ENCODE results near the gene MYO1B.
A peak's percentile ranks its signal among the peaks of the same experiment; 100 is the strongest.

MYO1B gene

DNA sequence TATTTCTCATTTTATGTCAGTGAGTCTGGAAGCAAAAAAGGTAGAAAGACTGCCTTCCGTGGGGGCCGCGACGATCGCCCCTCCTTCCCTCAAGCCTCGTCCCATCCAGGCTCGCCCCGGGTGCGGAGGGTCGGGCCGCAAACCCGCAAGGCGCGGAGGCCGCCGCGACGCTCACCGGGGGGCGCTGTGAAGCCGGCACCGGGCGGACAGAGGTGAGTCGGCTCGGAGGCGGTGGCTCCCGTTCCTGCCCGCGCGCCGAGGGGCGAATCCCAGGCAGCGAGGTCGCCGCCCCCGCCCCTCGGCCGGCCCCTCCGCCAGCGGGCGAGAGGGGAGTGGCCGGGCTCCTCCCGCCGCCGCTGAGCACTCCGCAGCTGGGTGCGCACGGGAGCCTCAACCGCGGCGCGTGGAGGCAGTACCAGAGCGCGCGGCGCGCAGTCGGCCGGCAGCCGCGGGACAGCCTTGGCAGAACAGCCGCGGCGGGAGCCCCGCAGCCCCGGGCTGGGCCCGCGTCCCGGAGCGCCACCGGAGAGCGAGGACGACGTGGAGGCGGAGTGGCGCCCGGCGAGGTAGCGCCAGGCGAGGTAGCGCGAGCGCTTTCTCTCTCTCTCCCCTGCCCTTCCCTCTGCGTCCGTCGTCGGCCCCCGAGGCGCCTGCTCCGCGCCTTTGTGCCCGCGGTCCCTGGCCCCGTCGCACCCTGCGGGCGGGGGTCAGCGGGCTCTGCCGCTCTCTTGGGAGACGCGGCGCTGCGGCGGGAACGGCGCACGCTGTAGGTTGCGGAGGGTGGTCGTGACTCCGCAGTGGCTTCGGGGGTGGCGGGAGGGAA is at the start of gene MYO1B:
Gene MYO1B, plus strand, starts transcription at position 359 of the 823 bp plus-strand sequence. CDS start 31,492 bp downstream, outside the sequence.
- peak; percentile 82 for DNase-seq (ENCODE audit: low spot score)

DNA sequence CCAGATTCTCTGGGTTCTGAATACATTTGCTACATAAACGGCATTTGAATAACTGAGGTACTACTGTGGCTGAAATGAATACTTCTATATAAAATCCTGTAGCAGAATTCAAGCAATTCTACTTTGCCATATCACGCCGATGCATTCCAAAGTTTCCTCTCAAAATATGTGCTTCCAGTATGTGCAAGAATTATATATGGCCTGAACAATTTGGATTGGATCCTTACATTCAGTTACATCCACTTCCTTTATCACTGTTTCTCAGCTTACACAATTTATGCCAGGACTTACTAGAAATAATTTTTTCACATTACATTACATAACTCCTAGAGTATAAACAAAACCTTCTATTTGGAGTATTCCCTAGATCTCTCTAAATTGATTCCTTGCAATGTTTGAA is 48.1 kb upstream of the MYO1B start:
- DNase-seq (ENCODE audit: low spot score), result no peak

DNA sequence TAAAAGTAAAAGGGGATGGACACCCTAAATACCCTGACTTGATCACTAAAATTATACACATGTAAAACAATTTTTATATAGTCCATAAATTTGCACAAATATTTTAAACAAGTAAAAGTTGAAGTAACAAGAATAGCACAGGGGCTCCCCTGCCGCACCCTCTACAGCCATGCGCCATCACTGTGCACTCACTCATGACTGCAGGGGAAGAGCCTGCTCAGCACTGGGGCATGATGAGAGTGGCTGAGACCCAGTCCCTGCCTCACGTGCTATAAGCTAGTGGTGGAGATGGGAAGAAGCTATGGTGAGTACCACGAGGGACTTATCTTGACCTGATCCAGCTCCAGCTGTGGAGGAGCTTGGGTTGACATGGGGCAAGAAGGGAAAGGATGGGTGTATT is 46.9 kb upstream of the MYO1B start:
- DNase-seq (ENCODE audit: low spot score), result no peak

DNA sequence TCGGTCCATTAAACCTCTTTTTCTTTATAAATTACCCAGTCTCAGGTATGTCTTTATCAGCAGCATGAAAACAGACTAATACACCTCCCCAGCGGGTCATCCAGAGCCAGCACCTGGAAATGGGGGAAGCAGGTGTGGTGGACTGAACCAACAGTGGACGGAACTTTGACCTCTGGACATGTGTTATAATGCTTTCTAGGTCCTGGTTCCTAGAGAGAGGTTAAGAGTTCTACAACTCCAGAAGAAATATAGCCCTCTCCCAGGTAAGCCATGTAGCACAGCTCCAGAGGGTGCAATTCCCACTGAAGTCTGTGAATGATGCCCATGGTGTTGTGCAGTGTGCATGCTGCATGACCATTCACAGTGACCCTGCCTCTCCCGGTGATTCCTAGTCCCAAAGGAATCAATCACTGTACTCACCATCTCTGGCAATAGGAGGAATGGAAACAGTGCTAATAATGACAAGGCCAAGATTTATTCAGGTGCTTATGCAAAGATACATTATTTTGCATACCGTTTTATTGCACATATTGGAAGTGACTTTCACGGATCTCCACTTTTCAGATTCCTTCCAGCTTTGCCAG is 45.2 kb upstream of the MYO1B start:
- no peak for DNase-seq (ENCODE audit: low spot score)

DNA sequence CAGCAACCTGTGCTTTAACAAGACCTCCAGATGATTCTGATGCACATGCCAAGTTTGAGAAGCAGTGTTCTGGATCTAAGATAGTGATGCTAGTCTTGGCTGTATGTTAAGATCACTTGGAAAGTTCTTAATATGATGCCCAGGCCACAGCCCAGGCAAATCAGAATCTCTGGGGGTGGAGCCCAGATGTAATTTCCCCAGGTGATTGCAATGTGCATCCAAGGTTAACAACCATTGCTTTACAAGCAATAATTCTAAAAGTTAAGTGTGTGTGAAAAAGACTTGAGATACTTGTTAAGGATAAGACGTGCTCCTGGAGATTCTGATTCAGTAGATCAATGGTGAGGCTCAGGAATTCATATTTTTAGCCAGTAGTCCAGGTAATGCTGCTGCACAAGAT is 44.3 kb upstream of the MYO1B start:
- DNase-seq (ENCODE audit: low spot score), result no peak

DNA sequence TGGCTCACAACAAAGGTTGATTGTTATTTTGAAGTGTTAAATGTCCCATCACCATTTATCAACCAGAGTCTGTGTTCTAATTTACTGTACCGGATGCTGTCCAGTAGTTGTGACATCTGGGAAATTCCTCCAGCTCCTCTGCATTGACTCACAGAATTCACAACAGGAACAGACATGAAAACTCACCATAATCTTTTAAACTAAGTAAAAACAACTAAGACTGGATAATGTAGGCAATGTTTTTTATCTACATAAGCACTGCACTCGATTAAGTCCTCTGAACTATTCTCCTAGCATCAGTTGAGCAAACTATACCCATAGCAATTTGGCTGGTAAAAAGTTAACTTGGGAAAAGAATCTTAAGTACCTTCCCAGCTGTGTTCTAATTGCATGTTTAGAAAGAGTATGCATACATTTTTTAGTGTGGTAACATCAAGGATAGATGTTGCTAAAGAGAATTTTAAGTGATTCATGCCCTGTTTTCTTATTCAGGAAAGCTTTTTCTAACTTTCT is 42.9 kb upstream of the MYO1B start:
- peak; percentile 50 for DNase-seq (ENCODE audit: low spot score)

DNA sequence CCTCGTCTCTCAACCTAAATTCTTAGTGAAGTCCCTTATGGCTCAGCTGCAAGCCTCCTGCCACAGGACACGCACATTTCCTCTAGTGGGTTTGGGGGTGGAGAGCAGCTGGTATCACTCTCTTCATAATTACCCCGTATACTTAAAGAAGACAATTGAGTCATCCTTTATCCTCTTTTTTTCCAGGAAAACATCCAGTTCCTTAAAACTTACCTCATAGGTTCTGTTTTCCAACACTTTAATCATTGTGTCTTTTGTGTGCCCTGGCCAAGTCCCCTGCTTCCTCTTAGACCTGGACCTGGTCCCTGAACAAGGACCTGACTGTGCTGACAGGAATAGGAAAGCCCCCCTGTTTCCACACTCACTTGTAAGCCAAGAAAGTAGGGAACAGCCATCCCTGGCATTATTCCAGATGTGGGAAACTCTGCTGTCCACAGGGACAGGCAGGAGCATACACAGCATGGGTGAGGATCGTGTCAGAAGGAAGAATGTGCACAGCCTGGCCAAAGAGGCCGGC is 42.3 kb upstream of the MYO1B start:
- DNase-seq (ENCODE audit: low spot score), result no peak

DNA sequence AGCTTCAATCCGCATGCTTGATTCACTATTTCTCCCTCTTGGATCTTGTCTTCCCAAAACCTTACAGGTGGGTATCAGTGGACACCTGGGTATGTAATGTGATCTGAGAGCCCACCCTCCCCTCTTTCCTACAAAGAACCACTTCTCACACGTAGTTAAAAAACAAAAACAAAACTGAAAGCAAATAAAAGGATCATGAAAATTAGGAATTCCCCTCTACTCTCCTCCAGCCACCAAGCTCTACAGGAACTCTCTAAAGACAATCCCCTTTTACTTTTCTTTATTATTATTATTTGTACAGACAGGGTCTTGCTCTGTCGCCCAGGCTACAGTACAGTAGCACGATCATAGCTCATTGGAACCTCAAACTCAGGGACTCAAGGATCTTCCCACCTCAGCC is 40.8 kb upstream of the MYO1B start:
- no peak for DNase-seq (ENCODE audit: low spot score)

DNA sequence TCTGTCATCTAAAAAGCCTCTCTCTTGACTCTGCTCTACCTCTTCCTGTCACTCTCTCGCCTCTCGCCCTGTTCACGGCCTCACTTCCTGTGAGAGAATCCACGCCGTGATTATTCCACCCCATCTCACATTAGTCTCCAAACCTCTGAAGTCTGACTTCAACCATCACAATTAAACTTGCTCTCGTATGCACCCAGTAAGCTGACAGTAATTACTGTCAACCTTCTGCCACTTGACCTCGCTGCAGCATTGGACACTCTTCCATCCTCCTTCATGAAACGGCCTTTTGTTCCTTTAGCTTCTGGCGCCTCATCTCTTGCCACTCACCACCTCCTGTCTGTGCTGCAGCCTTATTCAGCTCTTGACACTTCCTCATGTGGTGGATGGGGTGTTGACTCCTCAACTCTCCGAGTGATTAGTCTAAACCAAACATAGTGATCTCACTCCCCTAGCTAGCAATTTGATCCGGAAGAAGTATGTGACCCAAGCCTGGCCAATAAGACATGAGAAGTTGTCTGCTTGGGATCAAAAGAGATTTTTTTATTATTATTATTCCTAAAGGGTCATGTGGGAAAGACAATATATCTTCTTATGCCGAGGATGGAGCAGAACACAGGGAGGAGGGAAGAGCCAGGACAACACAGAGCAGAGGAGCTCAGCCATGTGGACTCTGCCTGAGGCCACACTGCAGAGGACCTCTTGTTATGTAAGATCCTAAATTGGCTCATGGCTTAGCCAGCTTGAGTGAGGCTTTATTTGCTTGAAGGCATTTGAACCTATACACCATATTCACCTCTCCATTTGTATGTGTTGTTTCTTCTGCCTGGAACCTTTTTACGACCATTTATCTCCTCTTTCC is 38.4 kb upstream of the MYO1B start:
- no peak for DNase-seq (ENCODE audit: low spot score)

DNA sequence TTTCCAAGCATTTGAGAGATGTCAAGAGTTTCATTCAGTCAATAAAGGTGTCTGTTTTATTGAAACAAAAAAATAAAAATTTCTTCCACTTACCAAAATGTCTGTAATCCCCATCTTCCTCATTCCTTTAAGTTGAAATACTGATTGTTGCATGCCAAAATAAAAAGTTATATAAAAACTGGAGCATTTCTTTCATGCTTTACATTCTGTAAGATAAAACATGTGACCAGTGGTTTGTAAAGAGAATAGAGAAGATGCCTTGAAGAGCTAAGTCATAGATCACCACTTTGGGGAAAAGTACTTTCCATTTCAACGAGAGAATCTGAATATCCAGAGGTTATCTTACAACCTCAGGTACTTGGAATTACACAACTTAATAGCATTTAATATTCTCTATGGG is 35.9 kb upstream of the MYO1B start:
- no peak for DNase-seq (ENCODE audit: low spot score)

DNA sequence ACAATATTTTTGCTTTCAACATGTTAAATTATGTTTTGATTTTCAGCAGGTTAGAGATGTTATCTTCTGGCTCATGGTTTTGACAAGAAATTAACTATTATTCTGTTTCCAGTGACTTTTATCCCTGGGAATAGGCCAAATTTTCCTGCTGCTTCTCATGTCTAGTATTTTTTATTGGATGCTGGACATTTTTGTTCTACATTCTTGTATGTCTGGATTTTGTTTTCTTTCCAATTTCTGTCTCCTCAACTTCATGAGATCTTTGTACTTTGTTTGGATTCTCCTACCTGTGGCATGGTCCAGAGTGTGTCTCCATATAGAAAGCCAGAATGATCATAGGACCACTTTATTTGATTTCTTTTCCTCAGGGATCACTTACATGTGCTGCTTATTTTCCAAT is 33.1 kb upstream of the MYO1B start:
- no peak for DNase-seq (ENCODE audit: low spot score)

DNA sequence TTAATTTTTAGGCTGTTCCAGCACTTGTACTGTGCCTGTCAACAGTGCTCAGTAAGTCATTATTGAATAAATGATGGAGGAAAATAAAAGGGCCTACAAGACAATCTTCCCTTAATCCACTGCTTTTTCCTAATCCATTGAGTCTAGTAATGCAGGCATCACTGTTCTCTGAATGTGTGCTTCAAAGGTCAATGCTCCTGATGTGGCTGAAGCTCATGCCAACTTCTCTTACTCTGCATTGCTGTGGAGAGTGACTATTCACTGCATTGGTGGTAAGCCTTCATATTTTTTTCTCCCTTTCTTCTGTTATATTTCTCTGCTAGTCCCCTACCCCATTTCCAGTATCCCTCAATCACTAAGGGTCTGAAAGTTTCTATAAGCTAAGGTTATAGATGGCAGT is 31.9 kb upstream of the MYO1B start:
- no peak for DNase-seq (ENCODE audit: low spot score)

DNA sequence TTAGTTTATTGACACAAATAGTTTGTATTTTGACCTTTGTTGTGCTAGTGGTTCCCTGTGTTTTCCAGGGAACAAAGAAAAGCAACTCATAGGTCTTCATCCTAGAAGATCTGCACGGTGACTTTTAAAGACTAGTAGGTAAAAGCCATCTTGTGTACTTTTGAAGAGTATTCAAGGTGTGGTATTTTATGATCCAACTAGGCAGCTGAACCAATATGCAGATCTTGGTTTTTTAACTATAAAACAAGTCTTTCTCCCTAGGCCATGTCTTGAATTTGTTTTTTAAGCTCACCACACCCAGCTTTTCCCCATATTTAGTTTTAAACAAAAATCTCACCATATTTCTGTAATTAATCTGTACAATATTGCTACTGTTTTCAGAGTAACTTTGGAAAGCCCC is 30.0 kb upstream of the MYO1B start:
- DNase-seq (ENCODE audit: low spot score), result no peak

DNA sequence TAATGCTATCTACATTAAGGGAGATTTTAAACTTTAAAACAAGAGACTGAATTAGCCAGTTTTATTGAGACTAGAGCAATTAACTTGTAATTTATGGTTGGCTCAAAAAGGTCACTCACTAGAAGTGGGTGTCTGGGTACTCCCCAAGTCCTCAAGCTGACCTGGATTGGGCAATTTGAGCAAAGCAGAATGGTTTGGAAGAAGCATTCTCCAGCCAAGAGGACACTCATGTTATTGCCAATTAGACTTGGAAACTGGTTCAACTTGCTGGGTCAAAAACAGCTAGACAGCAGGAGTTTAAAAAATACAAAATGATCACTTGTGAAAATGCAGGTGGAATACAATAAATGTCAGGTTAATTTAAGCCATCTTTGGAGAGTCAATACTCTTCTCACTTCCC is 29.5 kb upstream of the MYO1B start:
- no peak for DNase-seq (ENCODE audit: low spot score)

DNA sequence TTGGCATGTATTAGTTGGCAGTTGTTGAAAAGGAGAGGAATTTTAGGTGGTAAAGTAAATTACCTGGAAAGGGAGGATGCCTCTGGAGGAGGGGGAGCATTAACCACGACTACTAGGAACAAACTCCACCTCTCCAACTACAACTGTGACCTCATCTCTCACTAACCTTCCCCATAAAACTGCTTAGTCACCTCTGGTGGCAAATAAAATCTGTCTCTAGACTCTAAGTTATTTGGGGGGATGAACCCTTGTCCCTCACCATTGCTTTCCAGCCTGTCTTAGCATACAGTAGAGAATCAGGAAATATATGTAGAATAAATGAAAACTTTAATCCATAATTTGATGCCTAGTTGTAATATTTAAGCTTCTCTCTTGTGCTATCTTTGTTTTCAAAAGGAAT is 27.6 kb upstream of the MYO1B start:
- peak; percentile 18 for DNase-seq (ENCODE audit: low spot score)

DNA sequence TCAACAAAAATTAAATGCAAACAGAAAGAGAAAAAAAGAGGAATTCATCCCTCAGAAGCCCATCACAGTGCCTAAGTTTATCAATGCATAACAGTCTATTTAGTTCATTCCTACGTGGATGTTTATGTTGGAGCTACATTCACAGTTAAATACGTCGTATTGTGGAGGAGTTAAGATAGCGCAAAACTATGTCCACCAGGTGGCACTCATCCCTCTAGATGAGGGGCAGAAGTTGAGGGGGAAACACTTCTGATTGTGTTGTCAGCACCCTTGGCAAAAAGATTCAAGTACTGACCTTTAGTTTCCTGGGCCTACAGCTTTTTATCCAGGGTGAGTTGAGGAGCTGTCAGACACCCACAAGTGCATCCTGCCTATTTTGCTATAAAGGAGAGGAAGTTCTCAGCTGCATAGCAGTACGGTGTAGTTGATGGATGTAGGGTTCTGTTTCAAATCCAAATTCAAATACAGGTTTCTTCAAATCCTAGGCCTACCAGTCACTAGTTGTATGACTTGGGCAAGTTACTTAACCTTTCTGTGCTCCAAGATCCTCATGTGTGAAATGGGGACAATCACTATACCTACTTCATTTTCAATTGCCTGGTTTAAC is 26.8 kb upstream of the MYO1B start:
- peak; percentile 34 for DNase-seq (ENCODE audit: low spot score)

DNA sequence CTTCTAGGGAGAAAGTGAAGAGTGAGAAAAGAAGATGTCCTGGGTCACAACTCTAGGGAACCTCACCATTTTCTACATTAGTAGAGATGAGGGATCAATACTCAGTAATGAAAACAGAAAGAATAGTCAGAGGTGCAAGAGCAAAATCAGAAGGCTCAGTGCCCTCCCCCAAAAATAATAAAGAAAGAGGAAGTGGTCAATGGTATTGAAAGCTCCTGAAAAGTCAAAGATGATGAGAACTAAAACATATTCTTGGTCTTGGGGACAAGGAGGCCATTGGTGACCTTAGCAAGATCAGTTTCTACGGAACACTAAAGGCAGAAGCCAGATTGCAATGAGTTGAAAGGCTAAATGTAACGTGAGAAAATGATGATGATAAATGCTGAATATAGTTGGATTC is 24.5 kb upstream of the MYO1B start:
- DNase-seq (ENCODE audit: low spot score), result no peak

DNA sequence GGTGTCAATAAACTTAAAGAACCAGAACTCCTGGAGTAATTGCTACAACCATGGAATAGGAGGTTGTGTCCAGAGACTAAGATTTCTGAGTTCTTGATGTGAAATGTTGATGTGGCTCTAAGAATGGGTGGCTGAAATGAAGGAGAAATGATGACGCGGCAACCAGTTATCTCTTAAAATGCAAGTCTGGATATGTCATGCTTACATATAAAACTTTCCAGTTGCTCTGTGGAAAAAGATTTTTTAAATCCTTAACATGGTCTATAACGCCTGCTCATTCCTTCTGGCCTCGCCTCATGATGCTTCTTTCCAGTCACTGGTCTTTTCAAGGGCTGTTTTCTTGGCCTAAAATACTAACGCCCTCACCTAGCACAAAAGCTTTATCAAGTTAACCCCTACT is 23.5 kb upstream of the MYO1B start:
- no peak for DNase-seq (ENCODE audit: low spot score)

DNA sequence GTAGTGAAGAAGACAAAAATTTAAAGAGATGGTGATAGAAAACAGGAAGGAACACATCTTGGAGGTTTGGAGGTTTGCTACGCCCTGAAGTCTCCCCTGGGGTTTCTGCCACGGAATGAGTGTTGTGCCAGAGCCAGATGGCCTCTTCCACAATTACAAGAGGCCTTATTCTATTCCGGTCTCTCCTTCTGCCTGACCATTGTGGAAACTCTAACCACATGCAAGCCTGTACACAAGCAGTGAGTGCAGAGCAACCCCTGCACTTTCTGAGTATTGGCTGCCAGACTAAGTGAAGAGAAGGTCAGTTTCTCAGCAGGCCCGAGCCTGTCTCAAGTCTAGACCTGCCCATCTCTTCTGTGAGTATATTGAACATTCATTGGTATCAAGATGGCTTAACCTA is 22.7 kb upstream of the MYO1B start:
- DNase-seq (ENCODE audit: low spot score), result no peak

DNA sequence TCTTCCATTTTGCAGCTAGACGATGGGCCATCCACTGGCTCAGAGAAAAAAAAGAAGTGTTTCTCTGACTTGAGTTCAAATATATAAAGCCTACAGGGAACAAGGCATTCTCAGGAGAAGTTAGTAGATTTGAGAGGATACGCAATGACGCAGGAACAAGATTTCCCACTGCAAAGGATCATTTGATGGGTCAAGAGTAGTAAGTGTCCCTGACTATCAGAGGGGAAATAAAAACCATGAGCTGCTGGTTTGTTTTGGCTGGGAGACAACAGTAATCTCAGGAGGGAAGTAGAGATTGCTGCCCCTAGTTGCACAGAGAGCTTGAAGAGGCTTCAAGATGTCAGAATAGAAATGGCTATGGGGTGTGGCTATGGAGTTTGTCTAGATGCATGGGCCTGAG is 22.3 kb upstream of the MYO1B start:
- no peak for DNase-seq (ENCODE audit: low spot score)

DNA sequence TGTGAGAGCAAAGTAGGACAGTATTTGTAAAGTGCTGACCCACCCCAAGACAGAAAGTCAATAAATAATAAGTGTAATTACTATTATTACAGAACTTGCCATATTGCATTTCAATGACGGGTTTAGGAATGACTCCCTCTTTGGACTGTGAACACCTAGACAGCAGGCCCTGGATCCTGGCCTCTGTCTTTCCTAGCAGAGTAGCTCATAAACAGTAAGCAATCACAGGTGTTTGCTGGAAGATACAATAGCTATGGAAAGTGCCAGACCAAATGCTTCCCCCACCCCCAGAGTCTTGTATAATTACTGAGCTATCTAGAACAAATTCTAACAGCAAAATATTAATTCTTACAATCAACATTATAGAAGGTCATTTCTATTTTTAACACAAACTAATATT is 20.1 kb upstream of the MYO1B start:
- no peak for DNase-seq (ENCODE audit: low spot score)

DNA sequence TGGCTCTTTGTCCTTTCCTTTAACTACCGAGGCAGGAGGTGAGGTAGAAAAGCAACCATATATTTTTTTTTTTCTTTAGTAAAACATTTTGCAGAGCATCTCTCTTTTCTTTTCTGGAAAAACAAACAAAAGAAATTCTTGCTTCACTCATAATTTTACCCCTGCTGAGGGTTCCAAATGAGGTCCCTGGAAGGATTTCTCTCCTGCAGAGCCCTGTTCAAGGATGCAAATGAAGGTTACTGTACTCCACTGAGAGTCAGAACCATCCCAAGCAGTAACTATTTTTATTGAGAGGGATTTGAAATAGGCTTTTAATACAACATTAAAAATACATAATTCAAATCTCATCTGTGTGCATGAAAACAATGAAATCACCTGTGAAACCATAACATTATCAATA is 19.5 kb upstream of the MYO1B start:
- no peak for DNase-seq (ENCODE audit: low spot score)
